ENCODE measurements around the gene OR13C8. TPM values are rescaled to one million over a fixed set of nuclear protein-coding genes. Genes with fewer than 3 reads are reported as not detected.
"Not testable (repeated sequence)": the region's sequence is repeated elsewhere in the genome, so short reads cannot be mapped to it uniquely, and the experiment has no call there.

The OR13C8 gene
- total RNA-seq, 1 donor: not detected

GRCh38 chr9:104586496-104587180 lies 17.7 kb downstream of the OR13C8 start:
- TF ChIP-seq CTCF (IDR thresholded peaks at IDR 0.05; ENCODE audit: insufficient read depth, low read length): no peak
- peak; percentile 63 for DNase-seq (ENCODE audit: low read depth)
- no peak overlapping the region for H3K4me3 ChIP-seq (ENCODE audit: low read depth, low read length)

- TF ChIP-seq CTCF (IDR thresholded peaks at IDR 0.05; ENCODE audit: insufficient read depth, low read length): no peak
- no peak overlapping the region for H3K4me3 ChIP-seq (ENCODE audit: low read depth, low read length)
- DNase-seq (ENCODE audit: low read depth): no peak
These were observed 20.7 kb downstream of the OR13C8 start for GRCh38 chr9:104589626-104590025.

- DNase-seq (ENCODE audit: low read depth); H3K4me3 ChIP-seq (ENCODE audit: low read depth, low read length): not testable (repeated sequence)
These were observed 29.8 kb downstream of the OR13C8 start for GRCh38 chr9:104598749-104599148.

GRCh38 chr9:104599313-104599712 lies 30.3 kb downstream of the OR13C8 start, which contains the start of gene OR13C5:
TSS of gene OR13C5 (minus strand) at chr9:104599413. CDS start at chr9:104599413, 0 bp downstream.
- not testable (repeated sequence) for DNase-seq (ENCODE audit: low read depth); H3K4me3 ChIP-seq (ENCODE audit: low read depth, low read length)

GRCh38 chr9:104604801-104605200 lies 35.8 kb downstream of the OR13C8 start:
- DNase-seq (ENCODE audit: low read depth): no peak
- H3K4me3 ChIP-seq (ENCODE audit: low read depth, low read length): no peak overlapping the region
- TF ChIP-seq CTCF (IDR thresholded peaks at IDR 0.05; ENCODE audit: insufficient read depth, low read length): no peak

- not testable (repeated sequence) for DNase-seq (ENCODE audit: low read depth); H3K4me3 ChIP-seq (ENCODE audit: low read depth, low read length)
These were observed 36.6 kb downstream of the OR13C8 start, which contains the start of gene OR13C2 for GRCh38 chr9:104605527-104605926. TSS of gene OR13C2 (minus strand) at chr9:104605627. CDS start at chr9:104605627, 0 bp downstream.

GRCh38 chr9:104606152-104606551 lies 37.2 kb downstream of the OR13C8 start:
- DNase-seq (ENCODE audit: low read depth): no peak
- TF ChIP-seq CTCF (IDR thresholded peaks at IDR 0.05; ENCODE audit: insufficient read depth, low read length): no peak
- H3K4me3 ChIP-seq (ENCODE audit: low read depth, low read length): no peak overlapping the region

GRCh38 chr9:104608336-104608735 lies 39.4 kb downstream of the OR13C8 start:
- no peak for DNase-seq (ENCODE audit: low read depth)
- no peak for TF ChIP-seq CTCF (IDR thresholded peaks at IDR 0.05; ENCODE audit: insufficient read depth, low read length)
- no peak overlapping the region for H3K4me3 ChIP-seq (ENCODE audit: low read depth, low read length)
